ENCODE results near the gene IKZF4. TPM values are rescaled to one million over a fixed set of nuclear protein-coding genes. Genes with fewer than 3 reads are reported as not detected.
"Not testable (repeated sequence)": the region's sequence is repeated elsewhere in the genome, so short reads cannot be mapped to it uniquely, and the experiment has no call there.

Gene IKZF4
- total RNA-seq, 3 donors from 2014 or later = 2.9 to 4.6 (median 4.2) TPM

DNA sequence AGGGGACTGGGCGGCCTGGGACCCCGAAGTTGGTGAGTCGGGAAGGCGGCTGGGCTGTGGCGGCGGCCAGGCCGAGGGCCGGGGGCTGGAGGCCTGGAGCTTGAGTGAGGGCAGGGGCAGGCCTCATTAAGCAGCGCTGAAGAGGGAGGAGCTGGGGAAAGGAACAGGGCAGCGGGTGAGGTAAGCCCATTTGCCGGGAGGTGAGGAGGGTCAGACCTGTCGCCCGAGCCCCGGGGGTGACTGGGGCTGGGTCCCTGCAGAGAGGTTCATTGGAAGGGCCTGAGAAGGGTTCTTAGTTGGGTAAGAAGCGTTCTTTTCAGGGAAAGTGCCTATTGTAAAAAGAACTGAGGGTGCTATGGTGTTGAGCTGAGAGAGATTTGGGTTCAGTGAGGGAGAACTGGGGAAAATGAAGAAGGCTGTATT lies 46.5 kb upstream of the IKZF4 start:
- intact Hi-C loops (cut with DNase I; ENCODE audit: low total_unique reads) = loop anchor here (10.0 kb wide), 1 partner anchor 1130 kb away; no protein-coding TSS in a partner anchor
- no peaks in the 10 kb centered on the region for H3K36me3 ChIP-seq
- TF ChIP-seq POLR2AphosphoS5 (IDR thresholded peaks at IDR 0.05) (peak in 1 of 3 donors; percentile 9), POLR2A (IDR thresholded peaks at IDR 0.05) (no peak)
- H3K4me3 ChIP-seq = peak overlapping the region; percentile 83 to 97 (median 96)
- no peaks in the 10 kb centered on the region for H3K9me3 ChIP-seq
- DNase-seq (ENCODE audit: low spot score in 2 of 2) = peak; percentile 61 to 63
- H3K27ac ChIP-seq = peak overlapping the region; percentile 96 to 98
- H3K27me3 ChIP-seq = no peaks in the 10 kb centered on the region
- H3K4me1 ChIP-seq = no peaks in the 10 kb centered on the region

- Histone ChIP-seq H3K36me3 (no peaks in the 10 kb centered on the region), H3K4me1 (no peaks in the 10 kb centered on the region), H3K27ac (no peak overlapping the region), H3K27me3 (no peaks in the 10 kb centered on the region), H3K4me3 (no peak overlapping the region), H3K9me3 (no peaks in the 10 kb centered on the region)
- DNase-seq (ENCODE audit: low spot score in 2 of 2) = no peak
- TF ChIP-seq POLR2A (IDR thresholded peaks at IDR 0.05) = no peak
- no peak for TF ChIP-seq POLR2AphosphoS5 (IDR thresholded peaks at IDR 0.05)
- TF ChIP-seq, protein P1, sequence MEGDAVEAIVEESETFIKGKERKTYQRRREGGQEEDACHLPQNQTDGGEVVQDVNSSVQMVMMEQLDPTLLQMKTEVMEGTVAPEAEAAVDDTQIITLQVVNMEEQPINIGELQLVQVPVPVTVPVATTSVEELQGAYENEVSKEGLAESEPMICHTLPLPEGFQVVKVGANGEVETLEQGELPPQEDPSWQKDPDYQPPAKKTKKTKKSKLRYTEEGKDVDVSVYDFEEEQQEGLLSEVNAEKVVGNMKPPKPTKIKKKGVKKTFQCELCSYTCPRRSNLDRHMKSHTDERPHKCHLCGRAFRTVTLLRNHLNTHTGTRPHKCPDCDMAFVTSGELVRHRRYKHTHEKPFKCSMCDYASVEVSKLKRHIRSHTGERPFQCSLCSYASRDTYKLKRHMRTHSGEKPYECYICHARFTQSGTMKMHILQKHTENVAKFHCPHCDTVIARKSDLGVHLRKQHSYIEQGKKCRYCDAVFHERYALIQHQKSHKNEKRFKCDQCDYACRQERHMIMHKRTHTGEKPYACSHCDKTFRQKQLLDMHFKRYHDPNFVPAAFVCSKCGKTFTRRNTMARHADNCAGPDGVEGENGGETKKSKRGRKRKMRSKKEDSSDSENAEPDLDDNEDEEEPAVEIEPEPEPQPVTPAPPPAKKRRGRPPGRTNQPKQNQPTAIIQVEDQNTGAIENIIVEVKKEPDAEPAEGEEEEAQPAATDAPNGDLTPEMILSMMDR (IDR thresholded peaks at IDR 0.05) = no peak
- intact Hi-C loops (cut with DNase I; ENCODE audit: low total_unique reads) = loop anchor here (10.0 kb wide), 1 partner anchor 1126 kb away; no protein-coding TSS in a partner anchor
Measured at GRCh38 chr12:55978393-55978792, 42.5 kb upstream of the IKZF4 start.

GRCh38 chr12:55979069-55979468 lies 41.8 kb upstream of the IKZF4 start:
- no peak overlapping the region for H3K4me3 ChIP-seq
- no peaks in the 10 kb centered on the region for H3K36me3 ChIP-seq
- intact Hi-C loops (cut with DNase I; ENCODE audit: low total_unique reads) = loop anchor here (10.0 kb wide), 1 partner anchor 1126 kb away; no protein-coding TSS in a partner anchor
- no peaks in the 10 kb centered on the region for H3K27me3 ChIP-seq
- no peaks in the 10 kb centered on the region for H3K4me1 ChIP-seq
- H3K9me3 ChIP-seq = no peaks in the 10 kb centered on the region
- DNase-seq (ENCODE audit: low spot score in 2 of 2) = no peak
- no peak overlapping the region for H3K27ac ChIP-seq
- no peak for TF ChIP-seq POLR2AphosphoS5 (IDR thresholded peaks at IDR 0.05)
- TF ChIP-seq POLR2A (IDR thresholded peaks at IDR 0.05) = no peak
- TF ChIP-seq, protein P1 (IDR thresholded peaks at IDR 0.05) = no peak

GRCh38 chr12:55981882-55982281 lies 39.0 kb upstream of the IKZF4 start:
- H3K4me1 ChIP-seq; H3K4me3 ChIP-seq; H3K27ac ChIP-seq; H3K9me3 ChIP-seq; H3K27me3 ChIP-seq; H3K36me3 ChIP-seq; DNase-seq (ENCODE audit: low spot score in 2 of 2); intact Hi-C loops (cut with DNase I; ENCODE audit: low total_unique reads): not testable (repeated sequence)

GRCh38 chr12:55982319-55982936 lies 38.4 kb upstream of the IKZF4 start:
- H3K4me3 ChIP-seq = no peak overlapping the region
- H3K9me3 ChIP-seq = no peaks in the 10 kb centered on the region
- no peaks in the 10 kb centered on the region for H3K4me1 ChIP-seq
- no peak overlapping the region for H3K27ac ChIP-seq
- no peaks in the 10 kb centered on the region for H3K27me3 ChIP-seq
- DNase-seq (ENCODE audit: low spot score in 2 of 2) = no peak
- TF ChIP-seq POLR2A (IDR thresholded peaks at IDR 0.05) (no peak), POLR2AphosphoS5 (IDR thresholded peaks at IDR 0.05) (no peak)
- TF ChIP-seq, protein P1 (IDR thresholded peaks at IDR 0.05) = no peak
- H3K36me3 ChIP-seq = no peaks in the 10 kb centered on the region
- intact Hi-C loops (cut with DNase I; ENCODE audit: low total_unique reads) = no loop called here

DNA sequence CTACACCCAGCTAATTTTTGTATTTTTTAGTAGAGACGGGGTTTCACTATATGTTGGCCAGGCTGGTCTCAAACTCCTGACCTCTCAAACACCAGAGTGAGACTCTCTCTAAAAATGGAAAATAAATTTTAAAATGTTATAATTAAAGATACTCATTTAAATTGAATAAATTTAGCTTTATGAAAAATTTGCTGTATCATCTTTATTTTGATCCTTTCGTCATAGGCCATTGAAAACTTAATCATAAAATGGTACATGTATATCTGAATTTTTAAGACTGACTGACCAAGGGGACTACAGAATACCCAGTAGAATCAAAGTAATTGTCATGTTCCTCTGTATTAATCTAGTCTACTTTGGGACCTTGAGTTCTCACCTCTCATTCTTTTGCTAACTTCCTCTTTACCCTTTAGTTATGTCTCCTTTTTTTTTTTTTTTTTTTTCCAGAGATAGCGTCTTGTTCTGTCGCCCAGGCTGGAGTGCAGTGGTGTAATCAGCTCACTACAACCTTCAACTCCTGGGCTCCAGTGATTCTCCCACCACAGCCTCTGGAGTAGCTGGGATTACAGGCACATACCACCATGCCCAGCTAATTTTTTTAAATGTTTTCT lies 37.5 kb upstream of the IKZF4 start:
- Histone ChIP-seq H3K27ac (no peak overlapping the region), H3K27me3 (no peaks in the 10 kb centered on the region), H3K4me3 (no peak overlapping the region), H3K9me3 (no peaks in the 10 kb centered on the region), H3K4me1 (no peaks in the 10 kb centered on the region), H3K36me3 (no peaks in the 10 kb centered on the region)
- intact Hi-C loops (cut with DNase I; ENCODE audit: low total_unique reads) = no loop called here
- no peak for TF ChIP-seq POLR2AphosphoS5 (IDR thresholded peaks at IDR 0.05)
- no peak for DNase-seq (ENCODE audit: low spot score in 2 of 2)
